GM18517 (cell line): Measurements from ENCODE around the gene ZNF385C.
"Not testable (repeated sequence)": the region's sequence is repeated elsewhere in the genome, so short reads cannot be mapped to it uniquely, and the experiment has no call there.

Experiments
- ATAC-seq: cut with Tn5 transposase; IDR thresholded peaks from one replicate; pipeline ENCODE4 v1.9.1; 2021; ENCODE audit warnings: mild to moderate bottlenecking, moderate library complexity; ENCODE audit not compliant: unreplicated experiment

The ZNF385C gene

GRCh38 chr17:42097691-42098631, at the start of gene ZNF385C:
TSS of gene ZNF385C (minus strand) at chr17:42098473. CDS start at chr17:42063056, 35,417 bp downstream.
- ATAC-seq: no peak

DNA sequence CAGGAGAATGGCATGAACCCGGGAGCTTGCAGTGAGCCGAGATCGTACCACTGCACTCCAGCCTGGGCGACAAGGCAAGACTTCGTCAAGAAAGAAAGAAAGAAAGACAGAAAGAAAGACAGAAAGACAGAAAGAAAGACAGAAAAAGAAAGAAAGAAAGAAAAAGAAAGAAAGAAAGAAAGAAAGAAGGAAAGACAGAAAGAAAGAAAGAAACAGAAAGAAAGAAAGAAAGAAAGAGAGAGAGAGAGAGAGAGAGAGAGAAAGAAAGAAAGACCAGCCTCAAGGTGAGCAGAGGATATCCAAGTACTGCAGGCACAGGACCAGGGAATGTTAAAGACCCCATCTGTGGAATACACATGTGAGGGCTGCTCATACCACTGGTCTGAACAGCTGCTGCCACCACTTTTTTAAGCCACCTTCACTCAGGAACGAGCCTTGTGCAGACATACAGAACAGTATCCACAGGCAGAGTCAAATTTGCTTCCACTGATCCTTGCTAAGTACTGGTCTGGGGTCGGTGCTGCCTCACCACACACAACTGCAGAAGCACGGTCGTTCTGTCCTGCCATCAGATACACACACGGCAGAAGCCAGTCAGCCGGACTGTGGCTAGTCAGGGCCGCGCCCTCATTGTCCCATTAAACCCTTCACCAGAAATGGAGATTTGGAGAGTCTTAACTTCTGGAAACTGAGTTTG, 48.8 kb upstream of the ZNF385C start:
- ATAC-seq: no peak

DNA sequence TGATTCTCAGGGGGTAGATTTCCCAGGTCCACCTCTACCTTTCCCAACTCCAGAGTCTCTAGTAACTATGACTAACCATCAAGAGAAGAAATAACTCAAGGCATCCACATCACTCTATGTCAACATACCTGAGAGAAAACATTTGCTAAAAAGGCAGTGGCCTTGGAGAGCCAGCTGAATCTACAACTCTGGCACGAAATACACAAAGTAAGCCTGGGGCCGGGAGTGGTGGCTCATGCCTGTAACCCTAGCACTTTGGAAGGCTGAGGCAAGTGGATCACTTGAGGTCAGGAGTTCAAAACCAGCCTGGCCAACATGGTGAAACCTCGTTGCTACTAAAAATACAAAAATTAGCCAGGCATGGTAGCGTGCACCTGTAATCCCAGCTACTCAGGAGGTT, 44.9 kb upstream of the ZNF385C start:
- ATAC-seq: not testable (repeated sequence)

GRCh38 chr17:42142371-42142896, 44.2 kb upstream of the ZNF385C start:
- no peak for ATAC-seq

- no peak for ATAC-seq
These were observed 43.1 kb upstream of the ZNF385C start for GRCh38 chr17:42141382-42141781.

DNA sequence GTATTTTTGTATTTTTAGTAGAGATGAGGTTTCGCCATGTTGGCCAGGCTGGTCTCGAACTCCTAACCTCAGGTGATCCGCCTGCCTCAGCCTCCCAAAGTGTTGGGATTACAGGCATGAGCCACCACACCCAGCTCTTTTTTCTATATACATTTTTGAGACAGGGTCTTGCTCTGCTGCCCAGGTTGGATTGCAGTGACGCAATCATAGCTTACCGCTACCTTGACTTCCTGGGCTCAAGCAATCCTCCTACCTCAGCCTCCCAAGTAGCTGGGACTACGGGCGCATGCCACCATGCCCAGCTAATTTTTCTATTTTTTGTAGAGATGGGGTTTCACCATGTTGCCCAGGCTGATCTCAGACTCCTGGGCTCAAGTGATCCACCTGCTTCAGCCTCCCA, 42.4 kb upstream of the ZNF385C start:
- not testable (repeated sequence) for ATAC-seq

DNA sequence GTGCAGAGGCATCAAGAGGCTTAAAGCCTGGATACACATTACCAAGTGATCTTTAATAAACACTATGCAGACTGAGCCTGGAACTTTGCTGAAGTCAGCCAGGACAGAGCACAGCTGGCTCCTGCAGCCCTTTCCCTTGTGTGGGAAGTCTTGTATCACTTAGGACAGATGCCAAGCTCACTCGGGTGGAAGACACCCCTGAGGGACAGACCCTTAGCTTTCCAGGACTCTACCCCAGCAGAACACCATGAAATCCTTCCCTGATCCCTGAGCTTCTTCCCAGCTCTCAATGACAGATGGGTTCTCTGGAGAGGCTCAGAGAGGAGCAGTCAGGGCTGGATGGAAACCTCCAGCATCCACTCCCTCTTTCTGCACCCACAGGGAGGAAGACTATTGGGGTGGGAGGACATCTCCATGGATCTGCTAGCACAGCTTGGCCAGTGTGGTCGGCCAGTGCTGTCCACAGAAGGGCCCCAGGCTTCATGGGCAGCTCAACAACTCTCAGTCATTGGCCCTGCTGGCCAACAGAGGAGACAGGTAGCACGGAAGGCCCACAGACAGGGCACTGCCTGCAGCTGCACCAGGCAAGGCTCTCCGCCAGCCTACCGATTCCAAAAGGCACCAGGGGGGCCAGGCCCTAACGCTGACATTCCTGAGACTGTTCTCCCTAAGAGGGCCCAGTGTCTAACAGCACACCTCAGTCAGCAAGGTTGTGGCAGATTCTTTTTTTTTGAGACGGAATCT, 40.6 kb upstream of the ZNF385C start:
- no peak for ATAC-seq

GRCh38 chr17:42136654-42137051, 38.4 kb upstream of the ZNF385C start:
- ATAC-seq: no peak

GRCh38 chr17:42135664-42136653, 37.7 kb upstream of the ZNF385C start:
- ATAC-seq: no peak

DNA sequence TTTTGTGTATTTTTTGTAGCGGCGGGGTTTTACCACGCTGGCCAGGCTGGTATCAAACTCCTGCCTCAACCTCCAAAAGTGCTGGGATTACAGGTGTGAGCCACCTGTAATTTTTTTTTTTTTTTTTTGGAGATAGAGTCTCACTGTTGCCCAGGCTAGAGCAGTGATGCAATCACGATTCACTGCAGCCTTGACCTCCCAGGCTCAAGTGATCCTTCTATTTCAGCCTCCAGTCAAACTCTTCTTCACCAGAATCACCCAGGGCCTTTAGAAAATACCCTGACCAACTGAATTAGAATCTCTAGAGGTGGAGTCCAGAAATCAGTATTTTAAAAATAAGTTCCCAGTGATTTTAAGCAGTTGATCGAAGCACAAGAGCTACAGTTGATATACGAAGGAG, 36.9 kb upstream of the ZNF385C start:
- no peak for ATAC-seq

DNA sequence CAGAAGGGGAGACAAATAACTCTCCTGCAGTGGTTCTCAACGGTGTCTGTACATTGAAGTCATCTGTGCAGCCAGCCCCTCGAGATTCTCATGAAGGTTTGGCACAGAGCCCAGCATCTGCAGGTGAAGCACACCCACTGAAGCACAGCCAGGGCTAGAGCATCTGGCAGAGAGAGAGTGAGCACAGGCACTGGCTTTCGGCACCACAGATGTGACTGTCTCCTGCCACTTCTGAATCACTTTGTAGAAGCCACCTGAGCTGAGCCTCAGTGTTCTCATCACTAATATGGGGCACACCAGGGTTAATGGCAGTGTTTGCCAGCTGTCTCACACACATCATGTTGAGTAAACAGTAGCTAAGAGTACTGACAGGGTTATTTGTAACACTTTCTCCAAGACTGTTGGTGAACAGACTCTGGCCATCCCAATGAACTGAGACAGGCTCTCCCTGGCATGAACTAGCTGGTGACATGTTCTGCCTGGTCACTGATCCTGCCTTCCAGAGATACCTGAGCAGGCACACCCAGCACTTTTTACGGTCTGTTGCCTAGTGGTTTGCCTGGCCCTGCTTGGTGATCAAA, 35.3 kb upstream of the ZNF385C start:
- ATAC-seq: no peak

GRCh38 chr17:42132941-42133340, 34.7 kb upstream of the ZNF385C start:
- ATAC-seq: no peak

DNA sequence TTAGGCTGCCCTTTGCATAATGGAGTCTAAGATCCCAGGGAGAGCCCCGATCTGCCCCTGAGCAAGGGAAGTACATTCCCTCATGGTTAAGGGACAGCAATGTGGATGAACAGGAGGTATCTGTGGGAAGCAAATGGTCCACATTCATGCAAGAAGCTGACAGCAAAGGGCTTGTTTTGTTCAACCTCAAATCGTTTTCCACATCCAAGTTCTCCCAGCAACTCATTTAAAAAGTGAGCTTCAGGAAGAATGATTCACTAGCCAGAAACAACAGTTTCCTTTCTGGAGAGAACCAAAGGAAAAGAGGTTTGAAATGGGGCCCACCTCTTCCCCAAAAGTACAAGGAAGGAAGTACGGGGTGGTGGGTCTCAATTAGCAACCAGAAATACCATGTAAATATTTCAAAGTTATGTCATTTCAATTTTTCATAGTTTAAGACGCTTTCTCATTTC, 33.7 kb upstream of the ZNF385C start:
- no peak for ATAC-seq

DNA sequence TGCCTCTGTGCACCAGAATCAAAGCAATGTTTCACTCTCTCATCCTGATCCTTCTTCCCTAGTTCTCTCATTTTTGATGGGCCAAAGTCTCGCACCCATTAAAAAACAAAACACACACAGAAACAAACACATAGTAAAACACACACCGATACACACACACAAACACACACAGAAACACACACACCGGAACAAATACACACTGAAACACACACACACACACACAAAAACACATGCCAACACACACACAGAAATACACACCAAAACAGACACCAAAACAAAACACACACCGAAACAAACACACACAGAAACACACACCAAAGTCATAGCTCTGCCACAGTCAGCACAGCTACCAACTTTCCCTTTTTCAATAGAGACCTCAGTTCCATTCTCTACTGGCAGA, 33.0 kb upstream of the ZNF385C start:
- ATAC-seq: no peak

- ATAC-seq: no peak
These were observed 32.1 kb upstream of the ZNF385C start for GRCh38 chr17:42130310-42130936.

DNA sequence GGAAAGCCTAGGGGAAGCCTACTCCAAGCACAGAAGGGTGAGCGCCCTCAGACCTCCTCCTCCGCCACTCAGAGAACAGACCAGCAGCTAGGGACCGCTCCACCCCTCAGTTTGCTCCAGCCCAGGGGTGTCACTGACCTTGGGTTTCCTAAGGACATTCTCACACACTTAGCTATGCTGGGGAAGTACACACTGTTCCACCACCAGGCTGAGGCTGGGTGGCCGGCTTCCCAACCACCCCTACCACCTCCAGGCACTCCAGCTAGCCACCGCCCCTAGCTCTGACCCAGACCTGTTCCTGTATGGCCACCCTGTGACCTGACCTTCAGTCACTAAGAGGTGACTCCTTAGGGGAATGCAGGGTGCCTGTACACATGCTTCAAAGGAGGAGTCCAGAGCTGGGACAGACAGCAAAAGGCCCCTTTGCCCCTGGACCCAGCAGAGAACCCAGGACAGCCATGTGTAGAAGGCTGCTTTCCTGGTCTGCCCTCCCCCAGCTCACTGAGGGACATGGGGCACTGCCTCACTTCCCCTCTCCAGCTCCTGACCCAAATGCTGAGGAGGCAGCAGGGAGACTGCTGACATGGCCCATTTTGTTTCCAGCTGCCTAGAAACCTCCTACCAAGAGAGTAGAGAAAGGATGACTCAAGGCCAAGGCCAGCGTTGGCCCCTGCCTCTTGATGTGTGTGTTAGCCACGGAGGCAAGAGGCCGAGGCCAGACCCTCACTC, 31.0 kb upstream of the ZNF385C start:
- ATAC-seq: no peak

- no peak for ATAC-seq
These were observed 29.1 kb upstream of the ZNF385C start for GRCh38 chr17:42127414-42127813.

DNA sequence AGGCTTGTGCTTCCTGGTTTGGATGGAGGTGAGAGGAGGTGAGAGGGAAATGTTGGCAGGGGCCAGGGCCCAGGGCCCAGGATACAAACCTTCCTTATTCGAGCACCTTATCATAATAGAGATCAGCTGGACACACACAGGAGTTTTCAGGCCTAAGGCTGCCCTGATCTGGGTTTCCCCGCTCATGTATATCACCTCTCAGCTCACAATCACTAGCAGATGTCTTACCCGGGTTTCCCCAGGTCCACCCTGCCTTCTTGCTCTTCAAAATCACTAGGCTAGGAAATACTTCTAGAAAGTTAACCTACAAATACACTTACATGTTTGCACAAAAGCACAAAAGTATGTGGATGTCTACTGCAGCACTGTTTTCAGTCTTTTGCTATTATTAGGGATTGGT, 28.6 kb upstream of the ZNF385C start:
- no peak for ATAC-seq
